ENCODE results near the gene RPS8.

RPS8 gene

GRCh38 chr1:44799770-44800584 lies 24.6 kb downstream of the RPS8 start, which contains the start of gene PLK3:
TSS of gene PLK3 (plus strand) at chr1:44800377. CDS start at chr1:44800464, 87 bp downstream.
- DNase-seq (ENCODE audit: low read depth), result peak; percentile 93
- peak; percentile 90 for TF ChIP-seq CTCF (conservative IDR thresholded peaks at IDR 0.05; ENCODE audit: low read depth, low read length)
- H3K4me3 ChIP-seq (ENCODE audit: low read length), result peak within 1 kb of the TSS; percentile 84

- no peak for DNase-seq (ENCODE audit: low read depth)
- peak overlapping the region; percentile 64 for H3K4me3 ChIP-seq (ENCODE audit: low read length)
- no peak for TF ChIP-seq CTCF (conservative IDR thresholded peaks at IDR 0.05; ENCODE audit: low read depth, low read length)
These were observed 26.4 kb downstream of the RPS8 start for GRCh38 chr1:44801491-44802305.

- H3K4me3 ChIP-seq (ENCODE audit: low read length), result peak overlapping the region; percentile 64
- DNase-seq (ENCODE audit: low read depth), result no peak
- no peak for TF ChIP-seq CTCF (conservative IDR thresholded peaks at IDR 0.05; ENCODE audit: low read depth, low read length)
These were observed 27.1 kb downstream of the RPS8 start for GRCh38 chr1:44802306-44803061.

- no peak for DNase-seq (ENCODE audit: low read depth)
- H3K4me3 ChIP-seq (ENCODE audit: low read length), result peak overlapping the region; percentile 2
- no peak for TF ChIP-seq CTCF (conservative IDR thresholded peaks at IDR 0.05; ENCODE audit: low read depth, low read length)
These were observed 27.6 kb downstream of the RPS8 start for GRCh38 chr1:44803062-44803311.

GRCh38 chr1:44803312-44804095 lies 28.2 kb downstream of the RPS8 start:
- H3K4me3 ChIP-seq (ENCODE audit: low read length), result peak overlapping the region; percentile 2
- no peak for DNase-seq (ENCODE audit: low read depth)
- no peak for TF ChIP-seq CTCF (conservative IDR thresholded peaks at IDR 0.05; ENCODE audit: low read depth, low read length)

GRCh38 chr1:44805311-44806024 lies 30.1 kb downstream of the RPS8 start:
- no peak for TF ChIP-seq CTCF (conservative IDR thresholded peaks at IDR 0.05; ENCODE audit: low read depth, low read length)
- no peak for DNase-seq (ENCODE audit: low read depth)
- no peak overlapping the region for H3K4me3 ChIP-seq (ENCODE audit: low read length)

All from retinal pigment epithelial cell (primary cell).